ENCODE results near the gene SIGLEC9.

The SIGLEC9 gene

GRCh38 chr19:51157265-51157664, 32.6 kb downstream of the SIGLEC9 start:
- no peak for DNase-seq (ENCODE audit: extremely low read depth, low read depth)
- TF ChIP-seq, protein P1, sequence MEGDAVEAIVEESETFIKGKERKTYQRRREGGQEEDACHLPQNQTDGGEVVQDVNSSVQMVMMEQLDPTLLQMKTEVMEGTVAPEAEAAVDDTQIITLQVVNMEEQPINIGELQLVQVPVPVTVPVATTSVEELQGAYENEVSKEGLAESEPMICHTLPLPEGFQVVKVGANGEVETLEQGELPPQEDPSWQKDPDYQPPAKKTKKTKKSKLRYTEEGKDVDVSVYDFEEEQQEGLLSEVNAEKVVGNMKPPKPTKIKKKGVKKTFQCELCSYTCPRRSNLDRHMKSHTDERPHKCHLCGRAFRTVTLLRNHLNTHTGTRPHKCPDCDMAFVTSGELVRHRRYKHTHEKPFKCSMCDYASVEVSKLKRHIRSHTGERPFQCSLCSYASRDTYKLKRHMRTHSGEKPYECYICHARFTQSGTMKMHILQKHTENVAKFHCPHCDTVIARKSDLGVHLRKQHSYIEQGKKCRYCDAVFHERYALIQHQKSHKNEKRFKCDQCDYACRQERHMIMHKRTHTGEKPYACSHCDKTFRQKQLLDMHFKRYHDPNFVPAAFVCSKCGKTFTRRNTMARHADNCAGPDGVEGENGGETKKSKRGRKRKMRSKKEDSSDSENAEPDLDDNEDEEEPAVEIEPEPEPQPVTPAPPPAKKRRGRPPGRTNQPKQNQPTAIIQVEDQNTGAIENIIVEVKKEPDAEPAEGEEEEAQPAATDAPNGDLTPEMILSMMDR (IDR thresholded peaks at IDR 0.05; ENCODE audit: low read depth, low read length): no peak

GRCh38 chr19:51158474-51159129, 33.9 kb downstream of the SIGLEC9 start:
- DNase-seq (ENCODE audit: extremely low read depth, low read depth): no peak
- TF ChIP-seq, protein P1 (IDR thresholded peaks at IDR 0.05; ENCODE audit: low read depth, low read length): peak; percentile 49

GRCh38 chr19:51159656-51160055, 35.0 kb downstream of the SIGLEC9 start:
- TF ChIP-seq, protein P1 (IDR thresholded peaks at IDR 0.05; ENCODE audit: low read depth, low read length): no peak
- no peak for DNase-seq (ENCODE audit: extremely low read depth, low read depth)

- no peak for DNase-seq (ENCODE audit: extremely low read depth, low read depth)
- TF ChIP-seq, protein P1 (IDR thresholded peaks at IDR 0.05; ENCODE audit: low read depth, low read length): no peak
Measured at GRCh38 chr19:51161266-51161665, 36.6 kb downstream of the SIGLEC9 start.

GRCh38 chr19:51161867-51162496, 37.3 kb downstream of the SIGLEC9 start:
- TF ChIP-seq, protein P1 (IDR thresholded peaks at IDR 0.05; ENCODE audit: low read depth, low read length): no peak
- no peak for DNase-seq (ENCODE audit: extremely low read depth, low read depth)

GRCh38 chr19:51163257-51163656, 38.6 kb downstream of the SIGLEC9 start:
- no peak for DNase-seq (ENCODE audit: extremely low read depth, low read depth)
- TF ChIP-seq, protein P1 (IDR thresholded peaks at IDR 0.05; ENCODE audit: low read depth, low read length): no peak

DNA sequence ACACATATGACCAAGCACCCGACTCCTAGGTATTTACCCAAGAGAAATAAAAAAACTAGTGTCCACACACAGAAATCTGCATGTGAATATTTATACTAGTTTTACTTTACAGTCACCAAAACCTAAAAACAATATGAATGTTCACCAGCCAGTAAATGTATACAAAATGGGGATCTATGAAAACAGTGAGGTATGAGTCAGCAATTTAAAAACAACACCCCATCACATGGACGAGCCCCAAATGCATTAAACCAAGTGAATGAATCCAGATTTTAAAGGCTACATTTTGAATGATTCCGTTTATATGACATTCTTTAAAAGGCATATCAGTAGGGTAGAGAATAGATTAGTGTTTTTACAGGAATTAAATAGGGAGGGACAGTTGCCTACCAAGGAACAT, 39.5 kb downstream of the SIGLEC9 start:
- TF ChIP-seq, protein P1 (IDR thresholded peaks at IDR 0.05; ENCODE audit: low read depth, low read length): no peak
- no peak for DNase-seq (ENCODE audit: extremely low read depth, low read depth)

Data from AG09319 (cell line).